ENCODE measurements around the gene THAP8.

DNA sequence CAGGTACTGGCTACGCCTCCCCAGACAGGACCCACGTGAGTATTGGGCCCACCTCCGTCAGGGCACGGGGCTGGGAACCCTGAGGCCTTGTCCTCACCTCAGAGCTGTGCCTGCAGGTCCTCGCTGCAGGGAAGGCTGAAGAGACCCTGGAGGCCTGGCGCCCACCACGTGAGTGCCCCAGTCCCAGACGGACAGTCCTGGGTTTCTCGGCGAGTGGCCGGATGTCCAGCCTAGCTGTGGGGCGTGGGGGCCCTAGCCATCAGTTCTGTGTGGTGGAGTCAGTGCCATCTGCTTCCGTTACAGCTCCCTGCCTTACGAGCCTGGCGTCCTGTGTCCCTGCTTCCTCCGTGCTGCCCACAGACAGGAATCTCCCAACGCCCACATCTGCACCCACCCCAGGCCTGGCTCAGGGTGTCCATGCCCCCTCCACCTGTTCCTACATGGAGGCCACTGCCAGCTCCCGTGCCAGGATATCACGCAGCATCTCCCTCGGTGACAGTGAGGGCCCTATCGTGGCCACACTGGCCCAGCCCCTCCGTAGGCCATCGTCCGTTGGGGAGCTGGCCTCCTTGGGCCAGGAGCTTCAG, 49.0 kb upstream of the THAP8 start:
- TF ChIP-seq CTCF (IDR thresholded peaks at IDR 0.05; ENCODE audit: insufficient read depth, low read depth, low read length): no peak
- no peak for TF ChIP-seq EZH2 (IDR thresholded peaks at IDR 0.05; ENCODE audit: insufficient read depth, low read length)

Measured in astrocyte (in vitro differentiated cells and primary cell).